IgD-negative memory B cell (primary cell): Measurements from ENCODE around the gene PTPA. TPM values are rescaled to one million over a fixed set of nuclear protein-coding genes. Genes with fewer than 3 reads are reported as not detected.
A peak's percentile ranks its signal among the peaks of the same experiment; 100 is the strongest.

Source experiments
- H3K27ac Mint-ChIP-seq, 3 donors: one replicate each; pipeline ENCODE4 v1.8.0; 2020 to 2022; ENCODE audit warnings: mild to moderate bottlenecking in 3 of 3, mixed read lengths in 3 of 3, moderate library complexity in 1 of 3
- H3K27me3 Mint-ChIP-seq: one replicate; pipeline ENCODE4 v1.8.0; 2021; ENCODE audit warnings: mixed read lengths
- H3K36me3 Mint-ChIP-seq: one replicate; pipeline ENCODE4 v1.8.0; 2020; ENCODE audit warnings: mild to moderate bottlenecking, mixed read lengths
- H3K4me1 Mint-ChIP-seq, 3 donors: one replicate each; pipeline ENCODE4 v1.8.0; 2020 to 2022; ENCODE audit warnings: mixed read lengths in 3 of 3, mild to moderate bottlenecking in 1 of 3
- H3K4me3 Mint-ChIP-seq, 4 donors: one replicate each; pipeline ENCODE4 v1.8.0; 2020 to 2022; ENCODE audit warnings: mild to moderate bottlenecking in 4 of 4, mixed read lengths in 4 of 4, moderate library complexity in 3 of 4
- H3K9me3 Mint-ChIP-seq, 3 donors: one replicate each; pipeline ENCODE4 v1.8.0; 2020 to 2021; ENCODE audit warnings: mixed read lengths in 3 of 3, mild to moderate bottlenecking in 1 of 3
- polyA plus RNA-seq: library from polyadenylated mRNA; unstranded; fragments of 300-500 nt; fragmentation: Illumina TruSeq; gene quantifications from one replicate; pipeline ENCODE4 v1.2.3, GENCODE V29; 2021

The PTPA gene
- polyA plus RNA-seq: 12.2 TPM

GRCh38 chr9:129110740-129111527, at the start of gene PTPA, which contains the start of gene CRAT:
Gene PTPA (plus strand): TSS chr9:129111415. CDS start chr9:129111601, 186 bp downstream.
Gene CRAT (minus strand): TSS chr9:129110793. CDS start chr9:129110509, 284 bp downstream.
- H3K9me3 Mint-ChIP-seq: no peaks in the 10 kb centered on the region
- peak within 1 kb of the TSS; percentile 94 to 99 (median 96) for H3K4me3 Mint-ChIP-seq
- no peaks in the 10 kb centered on the region for H3K27me3 Mint-ChIP-seq
- H3K36me3 Mint-ChIP-seq: no peaks in the 10 kb centered on the region
- H3K27ac Mint-ChIP-seq: peak within 1 kb of the TSS; percentile 94 to 96 (median 95)
- peaks cover 12 to 17% (median 13%) of the 10 kb centered on the region in 3 donors for H3K4me1 Mint-ChIP-seq

GRCh38 chr9:129063061-129063460, 48.2 kb upstream of the PTPA start:
- H3K4me3 Mint-ChIP-seq: no peak overlapping the region
- H3K4me1 Mint-ChIP-seq: no peaks in the 10 kb centered on the region
- H3K27ac Mint-ChIP-seq: no peak overlapping the region
- no peaks in the 10 kb centered on the region for H3K36me3 Mint-ChIP-seq
- no peaks in the 10 kb centered on the region for H3K9me3 Mint-ChIP-seq
- no peaks in the 10 kb centered on the region for H3K27me3 Mint-ChIP-seq

- Mint-ChIP-seq H3K27ac (no peak overlapping the region), H3K9me3 (no peaks in the 10 kb centered on the region), H3K4me3 (no peak overlapping the region), H3K36me3 (no peaks in the 10 kb centered on the region), H3K4me1 (peaks cover 4 to 10% (median 9%) of the 10 kb centered on the region in 3 donors), H3K27me3 (no peaks in the 10 kb centered on the region)
Observed at GRCh38 chr9:129064499-129064908, 46.7 kb upstream of the PTPA start.

GRCh38 chr9:129068110-129068509, 43.1 kb upstream of the PTPA start:
- Mint-ChIP-seq H3K9me3 (no peaks in the 10 kb centered on the region), H3K27me3 (no peaks in the 10 kb centered on the region), H3K4me3 (peak overlapping the region in 2 of 4 donors; percentile 49 to 86), H3K4me1 (peaks cover 7 to 14% (median 11%) of the 10 kb centered on the region in 3 donors), H3K27ac (peak overlapping the region; percentile 61 to 76 (median 62)), H3K36me3 (no peaks in the 10 kb centered on the region)

- Mint-ChIP-seq H3K9me3 (no peaks in the 10 kb centered on the region), H3K4me1 (peaks cover 7 to 14% (median 11%) of the 10 kb centered on the region in 3 donors), H3K4me3 (peak overlapping the region; percentile 49 to 90 (median 68)), H3K27ac (peak overlapping the region; percentile 61 to 76 (median 62)), H3K27me3 (no peaks in the 10 kb centered on the region), H3K36me3 (no peaks in the 10 kb centered on the region)
Observed at GRCh38 chr9:129068990-129069861, 42.0 kb upstream of the PTPA start.

GRCh38 chr9:129069862-129070641, 41.2 kb upstream of the PTPA start:
- H3K4me3 Mint-ChIP-seq: no peak overlapping the region
- H3K27me3 Mint-ChIP-seq: no peaks in the 10 kb centered on the region
- peaks cover 7 to 14% (median 11%) of the 10 kb centered on the region in 3 donors for H3K4me1 Mint-ChIP-seq
- H3K36me3 Mint-ChIP-seq: no peaks in the 10 kb centered on the region
- no peaks in the 10 kb centered on the region for H3K9me3 Mint-ChIP-seq
- peak overlapping the region; percentile 53 to 76 (median 61) for H3K27ac Mint-ChIP-seq

GRCh38 chr9:129070696-129071525, 40.3 kb upstream of the PTPA start:
- Mint-ChIP-seq H3K4me3 (no peak overlapping the region), H3K9me3 (no peaks in the 10 kb centered on the region), H3K27me3 (no peaks in the 10 kb centered on the region), H3K4me1 (peaks cover 7 to 14% (median 11%) of the 10 kb centered on the region in 3 donors), H3K36me3 (no peaks in the 10 kb centered on the region), H3K27ac (no peak overlapping the region)

- Mint-ChIP-seq H3K27ac (peak overlapping the region in 1 of 3 donors; percentile 65), H3K9me3 (no peaks in the 10 kb centered on the region), H3K27me3 (no peaks in the 10 kb centered on the region), H3K4me3 (no peak overlapping the region), H3K4me1 (peaks cover 7 to 14% (median 11%) of the 10 kb centered on the region in 3 donors), H3K36me3 (no peaks in the 10 kb centered on the region)
Observed at GRCh38 chr9:129071526-129072126, 39.6 kb upstream of the PTPA start.

- Mint-ChIP-seq H3K27me3 (no peaks in the 10 kb centered on the region), H3K27ac (peak overlapping the region in 1 of 3 donors; percentile 65), H3K9me3 (no peaks in the 10 kb centered on the region), H3K4me1 (peaks cover 7 to 14% (median 11%) of the 10 kb centered on the region in 3 donors), H3K36me3 (no peaks in the 10 kb centered on the region), H3K4me3 (no peak overlapping the region)
Observed at GRCh38 chr9:129072171-129072570, 39.0 kb upstream of the PTPA start.

- no peaks in the 10 kb centered on the region for H3K9me3 Mint-ChIP-seq
- peak overlapping the region in 1 of 3 donors; percentile 46 for H3K27ac Mint-ChIP-seq
- H3K27me3 Mint-ChIP-seq: no peaks in the 10 kb centered on the region
- H3K4me3 Mint-ChIP-seq: no peak overlapping the region
- no peaks in the 10 kb centered on the region for H3K36me3 Mint-ChIP-seq
- H3K4me1 Mint-ChIP-seq: peaks cover 6 to 13% (median 11%) of the 10 kb centered on the region in 3 donors
Observed at GRCh38 chr9:129073404-129073803, 37.8 kb upstream of the PTPA start.

- Mint-ChIP-seq H3K4me3 (no peak overlapping the region), H3K27ac (no peak overlapping the region), H3K9me3 (no peaks in the 10 kb centered on the region), H3K36me3 (no peaks in the 10 kb centered on the region), H3K27me3 (no peaks in the 10 kb centered on the region), H3K4me1 (peaks cover 3 to 6% (median 6%) of the 10 kb centered on the region in 3 donors)
Observed at GRCh38 chr9:129074106-129074505, 37.1 kb upstream of the PTPA start.

GRCh38 chr9:129075996-129076639, 35.1 kb upstream of the PTPA start:
- Mint-ChIP-seq H3K27ac (no peak overlapping the region), H3K4me3 (peak overlapping the region in 1 of 4 donors; percentile 38), H3K36me3 (no peaks in the 10 kb centered on the region), H3K27me3 (no peaks in the 10 kb centered on the region), H3K4me1 (peaks cover 3 to 9% (median 6%) of the 10 kb centered on the region in 3 donors), H3K9me3 (no peaks in the 10 kb centered on the region)

GRCh38 chr9:129076640-129077037, 34.6 kb upstream of the PTPA start:
- Mint-ChIP-seq H3K4me1 (peaks cover 3 to 9% (median 6%) of the 10 kb centered on the region in 3 donors), H3K9me3 (no peaks in the 10 kb centered on the region), H3K27me3 (no peaks in the 10 kb centered on the region), H3K4me3 (no peak overlapping the region), H3K27ac (no peak overlapping the region), H3K36me3 (no peaks in the 10 kb centered on the region)
